ENCODE results near the gene AANAT.
A peak's percentile ranks its signal among the peaks of the same experiment; 100 is the strongest.

The AANAT gene

DNA sequence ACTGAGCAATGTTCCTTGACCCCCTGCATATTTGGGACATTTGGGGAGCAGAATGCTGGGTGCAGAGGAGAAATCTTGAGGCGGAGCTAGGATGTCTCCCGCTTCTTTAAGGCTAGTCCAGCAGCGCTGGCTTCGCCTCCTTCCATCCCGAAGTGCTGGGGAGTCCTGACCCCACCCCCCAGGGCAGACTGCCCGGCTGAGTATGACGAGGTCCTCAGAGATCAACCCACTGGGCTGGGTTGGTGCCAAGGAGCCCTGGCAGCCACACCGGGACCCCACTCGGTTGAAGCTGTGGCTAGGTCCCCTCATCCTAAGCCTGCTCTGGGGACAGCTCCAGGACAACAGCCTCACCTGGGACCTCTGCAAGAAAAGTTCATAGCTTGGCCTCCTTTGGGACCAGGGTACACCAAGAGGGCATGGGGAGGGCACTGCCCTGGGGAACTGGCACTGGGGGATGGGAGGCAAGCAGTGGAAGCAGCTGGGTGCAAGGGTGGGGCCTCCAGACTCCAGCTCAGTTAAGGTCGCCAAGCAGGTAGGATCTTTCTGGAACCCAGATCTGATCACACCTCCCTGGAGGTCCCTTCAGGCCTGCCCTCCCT lies 22.8 kb downstream of the AANAT start:
- TF ChIP-seq, protein P1, sequence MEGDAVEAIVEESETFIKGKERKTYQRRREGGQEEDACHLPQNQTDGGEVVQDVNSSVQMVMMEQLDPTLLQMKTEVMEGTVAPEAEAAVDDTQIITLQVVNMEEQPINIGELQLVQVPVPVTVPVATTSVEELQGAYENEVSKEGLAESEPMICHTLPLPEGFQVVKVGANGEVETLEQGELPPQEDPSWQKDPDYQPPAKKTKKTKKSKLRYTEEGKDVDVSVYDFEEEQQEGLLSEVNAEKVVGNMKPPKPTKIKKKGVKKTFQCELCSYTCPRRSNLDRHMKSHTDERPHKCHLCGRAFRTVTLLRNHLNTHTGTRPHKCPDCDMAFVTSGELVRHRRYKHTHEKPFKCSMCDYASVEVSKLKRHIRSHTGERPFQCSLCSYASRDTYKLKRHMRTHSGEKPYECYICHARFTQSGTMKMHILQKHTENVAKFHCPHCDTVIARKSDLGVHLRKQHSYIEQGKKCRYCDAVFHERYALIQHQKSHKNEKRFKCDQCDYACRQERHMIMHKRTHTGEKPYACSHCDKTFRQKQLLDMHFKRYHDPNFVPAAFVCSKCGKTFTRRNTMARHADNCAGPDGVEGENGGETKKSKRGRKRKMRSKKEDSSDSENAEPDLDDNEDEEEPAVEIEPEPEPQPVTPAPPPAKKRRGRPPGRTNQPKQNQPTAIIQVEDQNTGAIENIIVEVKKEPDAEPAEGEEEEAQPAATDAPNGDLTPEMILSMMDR (IDR thresholded peaks at IDR 0.05): no peak
- Histone ChIP-seq H3K9ac (no peak overlapping the region), H3K4me1 (no peaks in the 10 kb centered on the region), H2AFZ (no peak overlapping the region), H3K4me2 (ENCODE audit: low read length) (no peak overlapping the region), H3K27ac (no peak overlapping the region), H3K27me3 (ENCODE audit: control insufficient read depth, insufficient read depth, low read length) (no peaks in the 10 kb centered on the region), H3K9me3 (ENCODE audit: control insufficient read depth, low read length) (no peaks in the 10 kb centered on the region), H3K4me3 (ENCODE audit: low read depth, low read length) (no peak overlapping the region), H3K36me3 (ENCODE audit: control insufficient read depth, insufficient read depth, low read length) (no peaks in the 10 kb centered on the region), H3K79me2 (no peaks in the 10 kb centered on the region)

DNA sequence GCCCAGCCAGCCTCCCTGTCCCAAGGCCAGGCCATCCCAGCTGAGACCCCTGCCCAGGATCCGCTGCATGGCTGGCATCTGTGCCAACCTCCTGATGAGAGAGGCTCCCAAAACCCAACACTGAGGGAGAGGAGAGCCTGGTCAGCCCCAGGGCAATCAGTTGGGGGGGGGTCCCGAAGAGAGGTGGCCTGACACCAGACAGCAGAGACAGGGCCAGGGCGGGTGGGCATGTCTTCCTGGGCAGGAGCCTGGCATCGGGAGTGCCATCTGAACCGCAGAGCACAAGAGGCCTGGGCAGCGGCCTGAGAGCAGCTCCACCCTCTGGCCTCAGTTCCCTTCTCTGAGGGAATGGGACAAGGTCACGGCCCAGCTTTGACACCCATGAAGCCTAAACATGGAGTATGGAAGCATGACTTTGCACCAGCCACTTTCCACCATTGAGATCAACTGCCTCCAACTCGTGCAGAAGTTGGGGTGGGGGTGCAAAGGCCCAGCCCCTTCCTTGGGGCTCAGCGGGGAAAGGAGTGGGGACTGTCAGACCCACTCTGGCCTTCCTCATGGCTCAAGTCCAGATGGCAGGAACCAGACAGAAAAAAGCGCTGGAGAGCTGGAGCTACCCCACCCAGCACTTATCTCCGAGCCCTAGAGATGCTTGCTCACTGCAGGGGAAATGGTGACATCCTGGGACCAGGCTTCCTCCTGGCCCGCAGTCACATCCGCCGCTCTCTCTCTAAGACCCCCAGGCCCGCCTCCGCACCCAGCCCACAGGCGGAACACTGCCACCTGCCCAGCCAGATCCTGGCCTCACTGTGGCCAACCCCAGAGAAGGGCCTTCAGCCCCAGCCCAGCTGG lies 24.1 kb downstream of the AANAT start:
- TF ChIP-seq, protein P1 (IDR thresholded peaks at IDR 0.05): no peak
- H3K36me3 ChIP-seq (ENCODE audit: control insufficient read depth, insufficient read depth, low read length): no peaks in the 10 kb centered on the region
- no peaks in the 10 kb centered on the region for H3K79me2 ChIP-seq
- H3K27ac ChIP-seq: peak overlapping the region; percentile 66
- H3K4me3 ChIP-seq (ENCODE audit: low read depth, low read length): no peak overlapping the region
- H3K9me3 ChIP-seq (ENCODE audit: control insufficient read depth, low read length): no peaks in the 10 kb centered on the region
- no peak overlapping the region for H3K9ac ChIP-seq
- no peaks in the 10 kb centered on the region for H3K4me1 ChIP-seq
- no peaks in the 10 kb centered on the region for H3K27me3 ChIP-seq (ENCODE audit: control insufficient read depth, insufficient read depth, low read length)
- no peak overlapping the region for H2AFZ ChIP-seq
- H3K4me2 ChIP-seq (ENCODE audit: low read length): no peak overlapping the region

DNA sequence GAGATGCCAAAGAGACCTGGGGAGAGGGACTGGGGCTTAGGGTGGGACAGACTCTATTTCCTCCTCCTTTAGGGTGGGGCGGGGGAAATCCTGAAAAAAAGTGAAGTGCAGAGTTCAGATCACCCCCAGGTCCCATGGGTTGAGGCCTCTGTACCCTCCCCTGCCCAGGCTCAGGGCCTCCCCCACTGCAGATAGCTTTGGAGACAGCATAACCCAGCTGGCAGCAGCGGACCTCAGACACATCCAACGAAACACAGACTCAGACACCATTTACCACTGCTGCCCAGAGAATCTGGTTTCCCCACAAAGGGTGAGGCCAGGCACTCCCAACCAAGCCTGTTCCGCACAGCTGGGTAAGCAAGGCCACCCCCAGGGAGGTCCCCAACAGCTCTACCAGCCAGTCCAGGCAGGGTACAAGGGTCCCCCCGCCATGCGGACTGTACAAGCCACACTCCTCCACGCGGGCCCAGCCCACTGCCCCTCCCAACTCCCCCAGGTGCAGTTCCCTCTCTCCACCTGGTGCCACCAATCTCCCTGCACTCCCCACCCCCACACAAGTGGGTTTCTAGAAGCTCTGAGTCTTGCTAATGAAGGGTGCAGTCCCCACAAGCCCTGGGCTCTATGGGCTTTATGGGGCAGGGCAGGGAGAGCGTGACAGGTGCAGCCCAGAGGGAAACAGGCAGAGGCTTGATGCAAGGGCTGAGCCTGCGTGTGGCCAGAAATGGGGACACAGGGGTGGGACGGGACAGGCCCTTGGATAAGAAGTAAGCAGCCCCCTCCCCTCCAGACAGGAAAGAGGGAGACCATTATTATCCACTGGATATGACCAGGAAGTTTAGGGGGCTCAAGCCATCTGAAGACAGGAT lies 25.0 kb downstream of the AANAT start:
- H3K27ac ChIP-seq: peak overlapping the region; percentile 66
- H3K4me3 ChIP-seq (ENCODE audit: low read depth, low read length): no peak overlapping the region
- no peaks in the 10 kb centered on the region for H3K79me2 ChIP-seq
- H3K9ac ChIP-seq: no peak overlapping the region
- no peaks in the 10 kb centered on the region for H3K9me3 ChIP-seq (ENCODE audit: control insufficient read depth, low read length)
- no peak overlapping the region for H2AFZ ChIP-seq
- no peaks in the 10 kb centered on the region for H3K27me3 ChIP-seq (ENCODE audit: control insufficient read depth, insufficient read depth, low read length)
- no peak overlapping the region for H3K4me2 ChIP-seq (ENCODE audit: low read length)
- no peaks in the 10 kb centered on the region for H3K4me1 ChIP-seq
- TF ChIP-seq, protein P1 (IDR thresholded peaks at IDR 0.05): no peak
- no peaks in the 10 kb centered on the region for H3K36me3 ChIP-seq (ENCODE audit: control insufficient read depth, insufficient read depth, low read length)

DNA sequence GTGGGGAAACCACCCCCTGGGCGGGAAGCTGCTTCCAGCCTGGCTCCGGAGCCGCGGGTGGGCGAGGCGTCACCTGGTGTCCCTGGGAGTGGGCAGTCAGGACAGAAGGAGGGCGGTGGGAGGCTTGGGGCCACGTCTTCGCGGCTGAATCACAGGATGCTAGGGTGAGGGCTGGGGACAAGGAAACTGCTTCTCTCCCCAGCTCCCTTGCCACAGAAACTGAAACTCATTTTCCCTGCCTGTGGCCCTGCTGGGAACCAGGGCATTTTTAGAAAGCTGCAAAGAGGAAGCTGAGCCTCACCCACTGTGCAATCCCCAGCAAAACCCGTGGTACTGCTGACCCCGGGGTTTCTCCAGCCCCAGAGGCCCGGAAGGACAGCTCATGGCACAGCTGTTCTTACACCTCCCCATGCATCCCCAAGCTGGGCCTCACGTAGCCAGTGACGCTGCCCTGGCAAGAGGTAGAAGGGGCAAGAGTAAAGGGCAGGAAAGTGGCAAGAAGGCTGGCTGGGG lies 25.6 kb downstream of the AANAT start:
- Histone ChIP-seq H3K4me1 (no peaks in the 10 kb centered on the region), H3K4me3 (ENCODE audit: low read depth, low read length) (no peak overlapping the region), H3K9ac (no peak overlapping the region), H3K27me3 (ENCODE audit: control insufficient read depth, insufficient read depth, low read length) (no peaks in the 10 kb centered on the region), H2AFZ (no peak overlapping the region), H3K36me3 (ENCODE audit: control insufficient read depth, insufficient read depth, low read length) (no peaks in the 10 kb centered on the region), H3K9me3 (ENCODE audit: control insufficient read depth, low read length) (no peaks in the 10 kb centered on the region), H3K79me2 (no peaks in the 10 kb centered on the region), H3K27ac (peak overlapping the region; percentile 66), H3K4me2 (ENCODE audit: low read length) (peak overlapping the region; percentile 17)
- TF ChIP-seq, protein P1 (IDR thresholded peaks at IDR 0.05): no peak

Measured in parathyroid adenoma (tissue), 2 donors.